ENCODE results near the gene F3. TPM values are rescaled to one million over a fixed set of nuclear protein-coding genes. Genes with fewer than 3 reads are reported as not detected.

Gene F3
- total RNA-seq, 1 donor from 2014 or later, result 0.93 TPM

GRCh38 chr1:94528299-94528698, 13.3 kb downstream of the F3 start:
- Mint-ChIP-seq H3K4me3 (ENCODE audit: unreplicated experiment) (no peak overlapping the region), H3K9me3 (ENCODE audit: unreplicated experiment) (peaks cover 4% of the 10 kb centered on the region), H3K36me3 (ENCODE audit: unreplicated experiment) (peaks cover 5% of the 10 kb centered on the region), H3K27ac (ENCODE audit: unreplicated experiment) (no peak overlapping the region), H3K4me1 (ENCODE audit: low read depth, unreplicated experiment) (no peaks in the 10 kb centered on the region), H3K27me3 (ENCODE audit: unreplicated experiment) (no peaks in the 10 kb centered on the region)
- TF ChIP-seq CTCF (IDR thresholded peaks at IDR 0.05; ENCODE audit: partially characterized antibody, unreplicated experiment), result no peak
- no peak for DNase-seq

GRCh38 chr1:94527447-94528031, 14.0 kb downstream of the F3 start:
- Mint-ChIP-seq H3K27ac (ENCODE audit: unreplicated experiment) (no peak overlapping the region), H3K36me3 (ENCODE audit: unreplicated experiment) (peaks cover 5% of the 10 kb centered on the region), H3K4me1 (ENCODE audit: low read depth, unreplicated experiment) (no peaks in the 10 kb centered on the region), H3K4me3 (ENCODE audit: unreplicated experiment) (no peak overlapping the region), H3K27me3 (ENCODE audit: unreplicated experiment) (no peaks in the 10 kb centered on the region), H3K9me3 (ENCODE audit: unreplicated experiment) (peaks cover 4% of the 10 kb centered on the region)
- no peak for TF ChIP-seq CTCF (IDR thresholded peaks at IDR 0.05; ENCODE audit: partially characterized antibody, unreplicated experiment)
- DNase-seq, result no peak

GRCh38 chr1:94526152-94526980, 15.2 kb downstream of the F3 start:
- Mint-ChIP-seq H3K36me3 (ENCODE audit: unreplicated experiment) (peaks cover 5% of the 10 kb centered on the region), H3K27me3 (ENCODE audit: unreplicated experiment) (no peaks in the 10 kb centered on the region), H3K9me3 (ENCODE audit: unreplicated experiment) (peaks cover 4% of the 10 kb centered on the region)

GRCh38 chr1:94524531-94524930, 17.0 kb downstream of the F3 start:
- peaks cover 4% of the 10 kb centered on the region for H3K9me3 Mint-ChIP-seq (ENCODE audit: unreplicated experiment)
- no peak overlapping the region for H3K4me3 Mint-ChIP-seq (ENCODE audit: unreplicated experiment)
- no peak for DNase-seq
- no peaks in the 10 kb centered on the region for H3K36me3 Mint-ChIP-seq (ENCODE audit: unreplicated experiment)
- no peaks in the 10 kb centered on the region for H3K27me3 Mint-ChIP-seq (ENCODE audit: unreplicated experiment)
- no peak overlapping the region for H3K27ac Mint-ChIP-seq (ENCODE audit: unreplicated experiment)
- H3K4me1 Mint-ChIP-seq (ENCODE audit: low read depth, unreplicated experiment), result no peaks in the 10 kb centered on the region
- TF ChIP-seq CTCF (IDR thresholded peaks at IDR 0.05; ENCODE audit: partially characterized antibody, unreplicated experiment), result no peak

More at GRCh38 chr1:94526152-94526980, 15.2 kb downstream of the F3 start:
- DNase-seq, result no peak
- H3K4me1 Mint-ChIP-seq (ENCODE audit: low read depth, unreplicated experiment), result no peaks in the 10 kb centered on the region
- TF ChIP-seq CTCF (IDR thresholded peaks at IDR 0.05; ENCODE audit: partially characterized antibody, unreplicated experiment), result no peak
- no peak overlapping the region for H3K27ac Mint-ChIP-seq (ENCODE audit: unreplicated experiment)
- H3K4me3 Mint-ChIP-seq (ENCODE audit: unreplicated experiment), result no peak overlapping the region

GRCh38 chr1:94522304-94522703, 19.3 kb downstream of the F3 start:
- H3K4me1 Mint-ChIP-seq (ENCODE audit: low read depth, unreplicated experiment), result no peaks in the 10 kb centered on the region
- DNase-seq, result no peak
- peaks cover 4% of the 10 kb centered on the region for H3K9me3 Mint-ChIP-seq (ENCODE audit: unreplicated experiment)
- no peak overlapping the region for H3K4me3 Mint-ChIP-seq (ENCODE audit: unreplicated experiment)
- no peak overlapping the region for H3K27ac Mint-ChIP-seq (ENCODE audit: unreplicated experiment)
- H3K36me3 Mint-ChIP-seq (ENCODE audit: unreplicated experiment), result no peaks in the 10 kb centered on the region
- no peaks in the 10 kb centered on the region for H3K27me3 Mint-ChIP-seq (ENCODE audit: unreplicated experiment)
- no peak for TF ChIP-seq CTCF (IDR thresholded peaks at IDR 0.05; ENCODE audit: partially characterized antibody, unreplicated experiment)

Measured in glutamatergic neuron (in vitro differentiated cells).